HK-2 (cell line): ENCODE results near the gene SPTLC2.
"Not testable (repeated sequence)": the region's sequence is repeated elsewhere in the genome, so short reads cannot be mapped to it uniquely, and the experiment has no call there.

Experiments
- DNase-seq: peaks from one replicate; pipeline ENCODE4 v3.0.0-alpha.2; 2018; ENCODE audit not compliant: unreplicated experiment

SPTLC2 gene, protein sequence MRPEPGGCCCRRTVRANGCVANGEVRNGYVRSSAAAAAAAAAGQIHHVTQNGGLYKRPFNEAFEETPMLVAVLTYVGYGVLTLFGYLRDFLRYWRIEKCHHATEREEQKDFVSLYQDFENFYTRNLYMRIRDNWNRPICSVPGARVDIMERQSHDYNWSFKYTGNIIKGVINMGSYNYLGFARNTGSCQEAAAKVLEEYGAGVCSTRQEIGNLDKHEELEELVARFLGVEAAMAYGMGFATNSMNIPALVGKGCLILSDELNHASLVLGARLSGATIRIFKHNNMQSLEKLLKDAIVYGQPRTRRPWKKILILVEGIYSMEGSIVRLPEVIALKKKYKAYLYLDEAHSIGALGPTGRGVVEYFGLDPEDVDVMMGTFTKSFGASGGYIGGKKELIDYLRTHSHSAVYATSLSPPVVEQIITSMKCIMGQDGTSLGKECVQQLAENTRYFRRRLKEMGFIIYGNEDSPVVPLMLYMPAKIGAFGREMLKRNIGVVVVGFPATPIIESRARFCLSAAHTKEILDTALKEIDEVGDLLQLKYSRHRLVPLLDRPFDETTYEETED

DNA sequence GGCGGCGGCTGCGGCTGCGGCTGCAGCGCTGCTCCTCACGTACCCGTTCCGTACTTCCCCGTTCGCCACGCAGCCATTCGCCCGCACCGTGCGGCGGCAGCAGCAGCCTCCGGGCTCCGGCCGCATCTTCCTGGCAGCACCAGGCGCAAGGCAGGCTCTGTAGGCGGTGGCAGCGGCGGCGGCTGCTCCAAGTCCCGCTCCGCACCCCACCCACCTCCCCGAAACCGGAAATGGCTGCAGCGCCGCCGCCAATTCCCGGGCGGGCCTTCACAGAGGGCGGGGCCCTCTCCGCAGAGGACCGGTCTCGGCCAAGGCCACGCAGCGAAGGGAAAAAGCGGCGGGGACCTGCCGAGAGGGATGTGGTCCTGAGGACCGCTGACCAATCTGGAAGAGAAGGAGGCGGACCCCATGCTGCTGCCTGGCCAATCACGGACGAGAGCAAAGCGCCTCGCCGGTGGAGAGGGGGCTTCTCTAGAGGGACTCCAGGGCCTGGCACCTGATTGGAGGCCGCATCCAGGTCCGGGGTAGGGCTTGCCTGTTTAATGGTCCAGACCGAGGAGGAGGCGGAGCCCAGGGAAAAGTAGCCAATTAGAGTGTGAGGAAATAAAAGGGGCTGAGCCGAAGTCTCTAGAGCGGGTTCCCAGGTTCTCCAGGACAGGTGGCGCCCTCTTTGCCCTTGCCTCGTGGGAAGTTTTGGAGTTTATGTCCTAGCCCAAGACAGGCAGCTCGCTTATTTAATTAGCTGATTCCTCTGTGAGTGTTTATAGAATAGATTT is at the start of gene SPTLC2:
TSS of gene SPTLC2 (minus strand) at position 184 of the 776 bp plus-strand sequence. CDS start at position 126, 58 bp downstream.
- DNase-seq, result peak; percentile 99

DNA sequence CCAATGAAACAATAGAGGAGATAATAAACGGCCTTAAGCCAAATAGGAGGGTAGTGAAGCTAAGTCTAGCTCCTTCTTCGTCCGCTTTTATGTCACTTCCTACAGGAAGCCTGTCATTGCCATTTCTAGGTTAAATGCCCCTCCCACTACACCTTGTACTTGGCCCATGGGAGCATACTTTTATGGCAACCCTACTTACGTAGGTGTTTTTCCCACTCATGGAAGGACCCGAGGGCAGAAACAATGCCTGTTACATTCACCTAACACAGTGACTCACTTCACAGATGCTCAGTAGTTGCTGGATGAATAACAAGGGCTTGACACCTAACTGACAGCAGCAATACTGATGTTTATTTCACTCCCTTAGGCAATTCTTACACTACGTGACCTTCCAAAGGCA is 46.9 kb upstream of the SPTLC2 start:
- DNase-seq, result no peak

DNA sequence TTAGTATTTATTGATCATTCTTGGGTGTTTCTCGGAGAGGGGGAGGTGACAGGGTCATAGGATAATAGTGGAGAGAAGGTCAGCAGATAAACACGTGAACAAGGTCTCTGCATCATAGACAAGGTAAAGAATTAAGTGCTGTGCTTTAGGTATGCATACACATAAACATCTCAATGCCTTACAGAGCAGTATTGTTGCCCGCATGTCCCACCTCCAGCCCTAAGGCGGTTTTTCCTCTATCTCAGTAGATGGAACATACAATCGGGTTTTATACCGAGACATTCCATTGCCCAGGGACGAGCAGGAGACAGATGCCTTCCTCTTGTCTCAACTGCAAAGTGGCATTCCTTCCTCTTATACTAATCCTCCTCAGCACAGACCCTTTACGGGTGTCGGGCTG is 45.1 kb upstream of the SPTLC2 start:
- not testable (repeated sequence) for DNase-seq

DNA sequence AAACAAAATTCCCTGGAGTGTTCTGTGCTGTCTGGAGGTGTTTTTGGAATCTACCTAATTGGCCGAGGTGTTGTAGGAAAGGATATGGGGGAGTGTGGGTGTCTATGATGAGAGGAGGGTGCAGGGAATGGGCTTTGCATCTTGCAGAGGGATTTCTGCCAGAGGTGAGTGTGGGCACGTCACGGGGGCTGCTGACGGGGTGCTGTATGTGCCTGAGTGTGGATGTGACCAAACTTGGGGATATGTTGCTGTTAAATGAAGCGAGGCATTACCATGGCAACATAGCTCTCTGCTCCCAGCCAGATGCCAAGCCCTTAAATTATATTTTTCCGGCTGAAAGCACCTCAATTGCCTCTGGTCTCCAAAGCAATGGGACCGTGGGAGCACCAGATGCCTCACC is 44.3 kb upstream of the SPTLC2 start:
- no peak for DNase-seq

DNA sequence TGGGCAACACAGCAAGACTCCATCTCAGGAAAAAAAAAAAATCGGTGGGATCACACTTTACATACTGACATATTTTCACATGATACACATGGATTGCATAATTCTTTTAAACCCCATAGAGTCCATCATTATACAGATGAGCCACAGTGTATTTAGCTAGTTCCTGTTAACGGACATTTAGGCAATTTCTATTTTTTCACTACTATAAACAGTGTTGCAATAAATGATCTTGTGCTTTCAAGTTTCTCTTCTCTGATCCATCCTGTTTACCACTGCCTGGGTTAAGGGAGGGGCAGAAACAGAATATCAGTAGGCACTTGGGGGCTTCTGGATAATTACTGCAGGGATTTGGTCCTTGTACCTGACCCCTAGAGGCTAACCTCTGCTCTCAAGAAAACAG is 43.4 kb upstream of the SPTLC2 start:
- no peak for DNase-seq

DNA sequence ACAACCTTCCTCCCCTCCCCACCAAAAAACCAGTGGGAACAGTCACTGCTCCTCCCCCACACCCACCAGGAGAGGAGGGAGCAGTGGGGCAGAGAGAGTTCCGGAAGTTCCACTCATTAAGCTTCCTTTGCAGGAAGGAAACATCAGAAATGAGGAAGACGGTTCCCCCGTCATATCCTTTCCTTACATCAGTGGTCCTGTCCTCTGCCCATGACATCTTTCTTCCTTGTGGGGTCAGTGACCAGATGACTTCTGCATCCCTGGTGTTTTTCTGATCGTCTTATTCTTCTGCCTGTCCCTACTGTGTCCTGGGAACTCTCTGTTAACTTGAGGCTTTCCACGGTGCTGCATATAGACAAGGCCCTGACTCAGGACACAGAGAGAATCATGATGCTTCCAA is 40.8 kb upstream of the SPTLC2 start:
- DNase-seq, result no peak

DNA sequence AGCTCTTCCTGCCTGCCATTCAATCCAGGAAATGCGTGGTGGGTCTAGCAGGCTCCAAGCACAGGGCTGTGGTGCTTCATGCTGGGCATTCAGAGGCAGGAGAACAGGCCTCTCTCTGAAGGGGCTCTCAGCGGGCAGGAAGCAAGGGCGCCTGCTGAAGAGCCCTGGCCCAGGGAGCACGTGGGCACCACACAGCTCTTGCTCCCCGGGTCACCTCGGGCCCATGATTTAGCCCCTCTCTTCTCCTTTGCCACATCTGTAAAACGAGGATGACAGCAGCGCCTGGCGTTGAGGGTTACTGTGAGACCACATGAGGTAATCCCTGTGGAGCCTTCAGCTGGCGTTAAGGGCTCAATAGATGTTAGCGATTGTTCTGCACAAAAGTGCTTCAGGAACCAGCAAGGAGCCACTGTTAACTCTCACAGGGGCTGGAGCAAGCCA is 37.6 kb upstream of the SPTLC2 start:
- DNase-seq, result no peak

DNA sequence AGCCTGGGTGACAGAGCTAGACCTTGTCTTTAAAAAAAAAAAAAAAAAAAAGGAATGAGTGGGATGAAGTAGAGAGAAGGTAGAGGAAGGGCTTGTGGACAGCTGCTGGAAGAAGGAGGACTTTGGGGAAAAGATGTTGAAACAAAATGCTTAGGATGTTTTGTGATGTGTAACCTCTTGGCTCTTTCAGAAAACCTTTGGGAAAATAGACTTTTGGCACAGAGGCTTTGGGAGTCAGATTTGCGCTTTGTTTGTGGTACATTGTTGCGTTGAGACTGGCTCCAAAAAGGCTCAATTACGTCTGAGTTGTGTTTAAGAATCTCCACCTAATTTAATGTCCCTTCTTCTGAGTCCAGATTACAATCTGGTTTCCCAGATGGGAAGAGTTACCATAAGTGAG is 32.9 kb upstream of the SPTLC2 start:
- no peak for DNase-seq

DNA sequence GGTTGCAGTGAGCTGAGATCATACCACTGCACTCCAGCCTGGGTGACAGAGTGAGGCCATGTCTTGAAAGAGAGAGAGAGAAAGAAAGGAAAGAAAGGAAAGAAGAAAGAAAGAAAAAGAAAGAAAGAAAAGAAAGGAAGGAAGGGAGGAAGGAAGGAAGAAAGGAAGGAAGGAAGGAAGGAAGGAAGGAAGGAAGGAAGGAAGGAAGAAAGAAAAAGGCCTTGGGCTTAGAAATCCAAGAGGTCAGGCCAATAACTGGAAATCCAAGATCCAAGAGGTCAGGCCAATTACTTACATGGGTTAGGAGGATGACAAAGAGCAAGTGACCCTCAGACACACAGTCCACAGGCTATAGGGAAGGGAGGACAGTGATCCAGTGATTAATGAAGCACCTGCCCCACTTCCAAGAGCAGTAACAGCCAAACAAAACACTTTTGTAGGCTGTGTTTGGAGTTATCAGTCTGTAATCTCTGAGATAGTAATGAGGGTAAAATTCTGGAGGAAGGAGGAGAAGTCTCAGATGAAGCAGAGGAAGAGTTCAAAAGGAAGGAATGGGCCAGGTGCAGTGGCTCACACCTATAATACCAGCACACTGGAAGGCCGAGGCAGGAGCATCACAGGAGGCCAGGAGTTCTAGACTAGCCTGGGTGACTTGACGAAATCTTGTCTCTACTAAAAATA is 32.2 kb upstream of the SPTLC2 start:
- DNase-seq, result no peak

DNA sequence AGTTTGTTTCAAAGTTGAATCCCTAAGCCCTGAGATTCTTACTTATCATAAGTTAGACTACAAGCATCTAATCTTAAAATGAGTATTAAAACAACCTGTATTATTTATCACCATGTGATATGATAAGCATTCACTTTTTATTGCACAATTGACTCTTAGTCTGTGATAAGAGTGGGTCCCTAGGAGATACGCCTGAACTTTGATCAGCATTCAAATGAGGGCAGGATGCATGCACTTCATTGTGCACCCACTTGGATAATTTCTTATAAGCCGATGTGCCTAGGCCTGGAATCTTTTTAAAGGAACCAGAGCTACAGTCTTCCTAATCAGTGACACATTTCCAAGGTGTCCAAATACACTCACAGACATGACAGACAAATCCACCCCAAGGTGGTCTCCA is 31.4 kb upstream of the SPTLC2 start:
- no peak for DNase-seq

DNA sequence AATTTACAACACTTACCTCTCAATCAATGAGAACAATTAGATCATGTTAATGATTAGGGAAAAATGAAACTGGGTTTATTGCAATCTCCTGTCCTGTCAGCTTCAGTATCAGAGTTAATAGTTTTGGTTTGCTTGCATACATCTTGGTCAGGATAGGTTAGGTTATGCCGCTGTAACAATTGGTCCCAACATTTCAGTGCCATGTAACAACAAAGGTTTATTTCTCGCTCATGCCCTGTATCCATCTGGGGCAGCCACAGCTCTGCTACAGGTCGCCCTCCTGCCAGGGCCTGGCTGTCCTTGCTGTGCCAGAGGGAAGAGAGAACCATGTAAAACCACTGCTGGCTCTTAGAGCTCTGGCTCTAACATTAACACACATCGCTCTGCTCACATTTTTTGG is 30.5 kb upstream of the SPTLC2 start:
- DNase-seq, result no peak

DNA sequence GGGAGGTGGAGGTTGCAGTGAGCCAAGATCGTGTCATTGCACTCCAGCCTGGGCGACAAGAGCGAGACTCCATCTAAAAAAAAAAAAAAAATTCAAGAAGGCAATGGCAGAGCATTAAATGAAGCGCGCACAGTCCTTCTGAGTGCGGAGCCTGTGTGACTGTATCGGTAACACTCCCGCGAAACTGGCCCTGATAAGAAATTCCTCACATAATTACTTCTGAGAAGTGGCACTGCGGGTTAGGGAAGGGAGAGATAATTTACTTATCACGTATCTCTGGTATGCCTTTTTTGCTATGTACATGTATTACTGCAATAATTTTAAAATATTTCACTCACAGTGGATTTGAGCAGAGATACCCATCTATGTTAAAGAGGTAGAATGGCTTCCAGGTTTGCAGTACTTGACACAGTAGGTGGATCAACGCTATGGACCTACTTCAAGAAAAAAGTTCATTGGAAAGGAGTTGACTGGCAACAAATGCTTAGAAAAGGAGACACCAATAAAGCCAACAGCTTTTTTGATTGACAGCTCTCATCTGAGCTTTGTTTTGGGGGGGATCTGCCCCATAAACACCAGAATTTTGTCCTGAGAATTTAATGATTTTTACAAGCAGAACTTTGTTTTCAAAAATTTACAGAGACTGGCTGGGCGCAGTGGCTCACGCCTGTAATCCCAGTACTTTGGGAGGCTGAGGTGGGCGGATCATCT is 29.2 kb upstream of the SPTLC2 start:
- DNase-seq, result no peak

DNA sequence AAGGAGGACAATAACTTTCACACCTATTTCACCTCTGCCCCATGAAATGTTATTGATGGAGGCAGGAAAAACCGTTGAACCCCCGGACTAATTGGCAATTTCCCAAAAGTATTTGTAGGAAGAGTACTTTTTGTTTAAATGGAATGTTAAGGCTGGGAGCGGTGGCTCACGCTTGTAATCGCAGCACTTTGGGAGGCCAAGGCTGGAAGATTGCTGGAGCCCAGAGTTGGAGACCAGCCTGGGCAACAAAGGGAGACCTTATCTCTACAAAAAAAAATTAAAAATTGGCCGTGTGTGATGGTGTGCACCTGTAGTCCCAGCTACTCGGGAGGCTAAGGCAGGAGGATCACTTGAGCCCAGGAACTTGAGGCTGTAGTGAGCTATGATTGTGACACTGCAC is 26.0 kb upstream of the SPTLC2 start:
- no peak for DNase-seq

DNA sequence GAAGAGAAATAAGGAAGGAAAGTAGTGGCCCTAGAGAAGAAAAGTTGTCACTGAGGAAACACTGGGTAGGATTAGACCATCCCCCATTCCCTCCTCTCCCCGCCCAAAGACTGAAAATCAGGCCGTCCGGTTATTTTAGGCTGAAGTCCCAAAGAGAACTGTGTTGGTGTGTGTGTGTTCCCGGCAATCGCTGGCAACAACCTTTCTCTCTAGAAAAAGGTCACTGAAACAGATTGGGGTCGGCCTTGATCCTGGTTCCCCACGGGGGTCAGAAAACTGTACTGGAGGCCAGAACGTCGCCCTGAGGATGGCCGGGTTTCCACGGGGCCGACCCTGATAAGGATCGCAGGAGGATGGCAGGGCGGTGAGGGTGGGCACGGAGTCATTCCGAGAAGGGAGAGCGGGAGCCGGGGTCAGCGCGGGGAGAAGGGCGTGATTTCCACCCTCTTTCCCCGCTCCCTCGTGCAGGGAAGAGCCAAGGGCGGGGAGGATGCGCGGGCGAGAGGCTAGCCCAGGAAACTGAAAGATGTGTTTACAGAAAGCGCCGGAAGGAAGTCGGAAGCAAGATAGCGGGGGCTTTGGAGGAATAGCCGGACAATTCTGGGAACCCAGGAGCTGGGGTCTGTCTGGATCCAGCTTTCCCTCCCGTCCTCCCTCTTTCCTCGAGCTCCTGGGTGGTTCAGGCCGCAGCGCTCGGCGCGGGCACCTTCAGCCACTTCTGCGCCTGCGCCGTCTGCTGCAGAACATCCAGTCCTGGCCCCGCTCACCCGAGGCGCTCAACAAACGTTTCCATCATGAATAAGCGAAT is 25.3 kb upstream of the SPTLC2 start:
- no peak for DNase-seq

DNA sequence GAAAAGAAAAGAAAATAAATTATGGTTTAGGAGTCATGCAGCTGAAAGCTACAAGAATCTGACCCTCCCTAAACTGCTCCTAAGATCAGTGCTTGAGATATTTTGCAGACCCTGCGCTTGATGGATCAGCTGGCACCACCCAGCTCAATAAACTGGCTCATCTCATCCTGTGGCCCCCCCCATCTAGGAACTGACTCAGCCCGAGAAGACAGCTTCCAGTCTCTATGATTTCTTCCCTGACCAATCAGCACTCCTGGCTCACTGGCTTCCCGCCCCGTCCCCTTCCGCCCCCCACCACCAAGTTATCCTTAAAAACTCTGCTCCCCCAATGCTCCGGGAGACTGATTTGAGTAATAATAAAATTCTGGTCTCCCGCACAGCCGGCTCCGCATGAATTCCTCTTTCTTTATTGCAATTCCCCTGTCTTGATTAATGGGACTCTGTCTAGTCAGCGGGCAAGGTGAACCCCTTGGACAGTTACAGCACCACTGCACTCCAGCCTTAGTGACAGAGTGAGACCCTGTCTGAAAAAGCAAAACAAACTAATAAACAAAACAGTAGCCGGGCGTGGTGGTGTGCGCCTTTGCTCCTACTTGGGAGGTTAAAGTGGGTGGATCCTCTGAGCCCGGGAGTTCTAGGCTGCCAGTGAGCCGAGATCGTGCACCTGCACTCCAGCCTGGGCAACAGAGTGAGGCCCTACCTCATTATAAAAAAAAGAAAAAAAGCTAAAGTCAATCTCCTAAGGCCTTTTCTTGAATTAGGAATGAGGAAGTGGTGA is 24.5 kb upstream of the SPTLC2 start:
- DNase-seq, result no peak

DNA sequence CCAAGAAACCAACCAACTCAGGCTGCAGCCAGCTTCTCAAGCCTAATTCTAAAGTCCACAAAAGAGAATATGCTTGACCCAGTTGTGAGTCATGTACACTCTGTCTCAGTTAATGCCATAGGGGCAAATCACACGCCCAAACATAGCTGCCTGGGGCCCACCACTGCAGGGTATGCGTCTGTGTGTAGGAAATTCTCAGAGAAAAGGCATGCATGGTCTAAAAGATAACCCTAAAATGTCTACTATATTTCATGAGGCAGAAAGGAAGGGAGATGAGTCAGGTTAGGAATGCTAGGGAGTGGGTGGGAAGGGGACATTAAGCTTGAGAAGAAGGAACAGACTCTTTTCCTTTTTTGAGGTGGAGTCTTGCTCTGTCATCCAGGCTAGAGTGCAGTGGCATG is 22.3 kb upstream of the SPTLC2 start:
- peak; percentile 27 for DNase-seq

DNA sequence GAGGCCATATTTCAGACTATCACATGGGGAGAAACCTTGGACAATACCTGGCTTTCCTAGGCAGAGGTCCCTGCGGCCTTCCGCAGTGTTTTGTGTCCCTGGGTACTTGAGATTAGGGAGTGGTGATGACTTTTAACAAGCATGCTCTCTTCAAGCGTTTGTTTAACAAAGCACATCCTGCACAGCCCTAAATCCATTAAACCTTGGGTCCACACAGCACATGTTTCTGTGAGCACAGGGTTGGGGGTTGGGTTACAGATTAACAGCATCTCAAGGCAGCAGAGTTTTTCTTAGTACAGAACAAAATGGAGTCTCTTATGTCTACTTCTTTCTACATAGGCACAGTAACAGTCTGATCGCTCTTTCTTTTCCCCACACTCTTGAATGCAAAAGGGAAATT is 19.4 kb upstream of the SPTLC2 start:
- not testable (repeated sequence) for DNase-seq

DNA sequence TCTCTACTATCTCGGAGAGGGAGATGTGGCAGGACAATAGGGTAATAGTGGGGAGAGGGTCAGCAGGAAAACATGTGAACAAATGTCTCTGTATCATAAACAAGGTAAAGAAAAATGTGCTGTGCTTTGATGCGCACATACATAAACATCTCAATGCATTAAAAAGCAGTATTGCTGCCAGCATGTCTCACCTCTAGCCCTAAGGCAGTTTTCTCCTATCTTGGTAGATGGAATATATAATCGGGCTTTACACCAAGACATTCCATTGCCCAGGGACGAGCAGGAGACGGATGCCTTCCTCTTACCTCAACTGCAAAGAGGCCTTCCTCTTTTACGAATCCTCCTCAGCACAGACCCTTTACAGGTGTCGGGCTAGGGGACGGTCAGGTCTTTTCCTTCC is 19.0 kb upstream of the SPTLC2 start:
- DNase-seq, result not testable (repeated sequence)

DNA sequence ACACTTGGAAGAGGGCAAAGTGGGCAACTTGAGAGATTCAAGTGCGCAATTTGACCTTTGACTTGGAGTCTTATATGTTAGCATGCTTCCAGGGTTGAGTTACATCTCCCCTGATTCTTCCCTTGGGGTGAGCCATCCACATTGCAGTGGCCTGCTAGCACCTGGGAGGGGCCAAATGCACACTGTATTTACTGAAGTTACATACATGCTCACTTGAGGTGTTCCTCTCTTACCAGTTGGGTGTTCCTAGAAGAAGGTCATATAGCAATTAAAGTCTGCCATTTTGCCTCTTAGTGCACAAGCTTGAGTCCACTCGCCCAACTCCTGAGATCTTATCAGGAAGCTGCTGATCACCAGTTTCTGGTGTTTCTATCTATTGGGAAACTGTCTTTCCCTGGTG is 13.7 kb upstream of the SPTLC2 start:
- no peak for DNase-seq

DNA sequence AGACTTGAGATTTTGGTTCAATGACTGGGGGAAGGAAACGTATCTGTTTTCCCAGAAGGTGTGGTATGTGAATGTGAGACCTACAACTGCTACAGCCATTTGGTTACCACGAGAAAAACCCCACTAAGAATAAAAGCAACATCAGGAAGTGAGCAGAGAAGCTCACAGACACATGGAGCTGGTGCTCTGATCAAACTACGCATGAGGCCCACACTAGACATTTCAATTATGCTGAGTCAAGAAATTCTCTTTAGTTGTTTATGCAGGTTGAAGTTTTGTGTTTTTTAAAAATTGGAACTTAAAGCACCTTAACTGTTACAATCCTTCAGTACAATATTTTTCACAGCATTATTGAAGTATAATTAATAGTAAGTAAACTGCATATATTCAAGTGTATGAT is 8.9 kb upstream of the SPTLC2 start:
- no peak for DNase-seq
